ENCODE measurements around the gene CAMK4.

DNA sequence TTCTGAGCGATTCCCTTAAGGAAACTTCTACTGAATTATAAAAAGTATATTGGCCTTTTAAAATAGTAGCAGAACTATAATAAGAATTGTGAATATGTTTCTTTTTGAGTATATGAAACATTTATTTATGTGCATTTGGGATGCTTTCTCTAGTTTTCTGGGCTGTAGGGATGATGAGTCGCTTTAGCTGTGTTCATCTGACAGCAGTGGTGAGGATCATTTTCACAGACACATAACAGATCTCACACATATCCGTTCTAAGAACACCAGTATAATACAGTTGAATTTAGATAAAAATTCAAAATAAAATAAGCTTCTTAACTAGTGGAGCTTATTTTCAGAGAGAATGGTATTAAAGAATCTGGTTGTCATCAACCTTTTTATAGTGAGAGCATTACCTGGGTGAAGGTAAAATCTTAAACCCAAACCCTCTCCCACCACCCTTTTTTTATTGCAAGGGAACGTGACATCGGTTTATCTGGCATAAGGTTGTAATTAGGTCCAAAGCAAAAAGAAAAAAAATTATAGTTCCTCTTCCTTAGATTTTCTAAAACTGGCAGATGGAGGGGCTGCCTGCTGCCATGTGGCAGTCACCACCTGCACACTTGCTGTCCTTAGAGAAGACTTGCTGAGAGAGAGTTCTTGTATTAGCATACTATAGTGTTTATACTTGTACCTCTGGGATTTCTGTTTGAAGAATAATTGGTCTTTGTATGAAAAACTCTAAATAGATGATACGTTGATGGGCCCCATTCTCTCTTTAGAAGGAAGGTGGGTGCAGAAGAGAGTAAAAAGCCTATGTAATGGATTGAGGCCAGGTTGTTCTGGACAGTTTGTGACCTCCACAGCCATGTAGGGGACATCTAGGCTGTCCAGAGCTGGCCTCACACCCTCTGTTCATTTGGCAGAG is 86.8 kb downstream of the CAMK4 start:
- TF ChIP-seq, protein P1, sequence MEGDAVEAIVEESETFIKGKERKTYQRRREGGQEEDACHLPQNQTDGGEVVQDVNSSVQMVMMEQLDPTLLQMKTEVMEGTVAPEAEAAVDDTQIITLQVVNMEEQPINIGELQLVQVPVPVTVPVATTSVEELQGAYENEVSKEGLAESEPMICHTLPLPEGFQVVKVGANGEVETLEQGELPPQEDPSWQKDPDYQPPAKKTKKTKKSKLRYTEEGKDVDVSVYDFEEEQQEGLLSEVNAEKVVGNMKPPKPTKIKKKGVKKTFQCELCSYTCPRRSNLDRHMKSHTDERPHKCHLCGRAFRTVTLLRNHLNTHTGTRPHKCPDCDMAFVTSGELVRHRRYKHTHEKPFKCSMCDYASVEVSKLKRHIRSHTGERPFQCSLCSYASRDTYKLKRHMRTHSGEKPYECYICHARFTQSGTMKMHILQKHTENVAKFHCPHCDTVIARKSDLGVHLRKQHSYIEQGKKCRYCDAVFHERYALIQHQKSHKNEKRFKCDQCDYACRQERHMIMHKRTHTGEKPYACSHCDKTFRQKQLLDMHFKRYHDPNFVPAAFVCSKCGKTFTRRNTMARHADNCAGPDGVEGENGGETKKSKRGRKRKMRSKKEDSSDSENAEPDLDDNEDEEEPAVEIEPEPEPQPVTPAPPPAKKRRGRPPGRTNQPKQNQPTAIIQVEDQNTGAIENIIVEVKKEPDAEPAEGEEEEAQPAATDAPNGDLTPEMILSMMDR (IDR thresholded peaks at IDR 0.05): no peak
- TF ChIP-seq POLR2A (IDR thresholded peaks at IDR 0.05): no peak

All from transverse colon (tissue), 3 donors.